HCT116 (cell line): ENCODE results near the gene DLG2. TPM values are rescaled to one million over a fixed set of nuclear protein-coding genes. Genes with fewer than 3 reads are reported as not detected.

Source experiments
- ATAC-seq: fragments of 200-7000 bp; cut with Tn5 transposase; 2 replicates; pipeline ENCODE4 v1.9.1; 2020; ENCODE audit warnings: mild to moderate bottlenecking, moderate library complexity
- BruUV-seq: library from RNA; stranded (reverse); fragments of 400-500 nt; replicated peaks from 2 replicates; lab custom pipeline; 2021; lab: Mats Ljungman, UMichigan
- CTCF ChIA-PET: fragments of 300-600 bp; sonication (Branson Sonifier 250); formaldehyde crosslinking; loops from one replicate; lab custom pipeline; 2021; ENCODE audit warnings: antibody characterized with exemption; lab: Charles Lee
- POLR2A ChIA-PET: fragments of 300-600, 350-600 bp; sonication (Branson Sonifier 250); formaldehyde crosslinking; loops from one replicate; lab custom pipeline; 2021; ENCODE audit warnings: antibody characterized with exemption; lab: Charles Lee
- RAD21 ChIA-PET, 2 experiments: fragments of 300-600 bp; sonication (Branson Sonifier 250); formaldehyde crosslinking; loops; one replicate each; lab custom pipeline; 2023; ENCODE audit warnings: low total read pairs in 2 of 2; ENCODE audit not compliant: uncharacterized antibody in 2 of 2, unreplicated experiment in 2 of 2, low non-redundant PET in 1 of 2; lab: Charles Lee
- DNase-seq: peaks from one replicate; pipeline ENCODE4 v3.0.0-alpha.2; 2010; ENCODE audit warnings: low read depth, low spot score
- H2AFZ ChIP-seq: fragments of 200-600 bp; shearing (Covaris generic), sonication (generic); 2 replicates; pipeline ENCODE4 v1.6.1; 2017; ENCODE audit warnings: low read depth, mixed run types, mixed read lengths, antibody characterized with exemption, low read length; ENCODE audit not compliant: poor library complexity, severe bottlenecking
- H3K27ac ChIP-seq: 2 replicates; pipeline ENCODE4 v1.5.1; 2012; ENCODE audit warnings: low read depth, low read length
- H3K27me3 ChIP-seq: fragments of 200-600 bp; sonication (generic); 2 replicates; pipeline ENCODE4 v1.6.1; 2016; ENCODE audit warnings: mixed run types, low read length, mixed read lengths; ENCODE audit not compliant: insufficient read depth
- H3K36me3 ChIP-seq, 2 experiments: fragments of 200-500 bp in 1 of 2; fragments of 200-600 bp in 1 of 2; sonication (Bioruptor generic) in 1 of 2; sonication (generic) in 1 of 2; 2 replicates each; pipeline versions ENCODE4 v1.5.1 to v1.6.1; 2014 to 2016; ENCODE audit warnings: low read length in 2 of 2, inconsistent platforms in 1 of 2, mixed read lengths in 1 of 2, mixed run types in 1 of 2; ENCODE audit not compliant: insufficient read depth in 2 of 2, control insufficient read depth in 1 of 2
- H3K4me1 ChIP-seq, 2 experiments: fragments of 200-600 bp in 1 of 2; sonication (generic) in 1 of 2; 2 replicates each; pipeline versions ENCODE4 v1.5.1 to v1.6.1; 2012 to 2017; ENCODE audit warnings: low read length in 2 of 2, inconsistent platforms in 1 of 2, mild to moderate bottlenecking in 1 of 2, mixed read lengths in 1 of 2, mixed run types in 1 of 2, moderate library complexity in 1 of 2; ENCODE audit not compliant: insufficient read depth in 2 of 2, control insufficient read depth in 1 of 2
- H3K4me2 ChIP-seq: fragments of 200-600 bp; sonication (generic); 2 replicates; pipeline ENCODE4 v1.6.1; 2017; ENCODE audit warnings: mixed run types, low read length, mixed read lengths
- H3K4me3 ChIP-seq, 2 experiments: fragments of 200-600 bp in 1 of 2; sonication (generic) in 1 of 2; replicated peaks in 1 of 2; 2 replicates each; pipeline ENCODE4 v1.5.1; 2011 to 2016; ENCODE audit warnings: low read length in 2 of 2, control low read depth in 1 of 2, low read depth in 1 of 2, mild to moderate bottlenecking in 1 of 2, mixed read lengths in 1 of 2, mixed run types in 1 of 2
- H3K79me2 ChIP-seq: fragments of 200-600 bp; sonication (generic); 2 replicates; pipeline ENCODE4 v1.6.1; 2017; ENCODE audit warnings: mild to moderate bottlenecking, mixed run types, low read length, moderate library complexity, mixed read lengths; ENCODE audit not compliant: insufficient read depth
- H3K9ac ChIP-seq: fragments of 200-600 bp; sonication (generic); 2 replicates; pipeline ENCODE4 v1.6.1; 2016; ENCODE audit warnings: low read length, mixed read lengths
- H3K9me2 ChIP-seq: fragments of 200-600 bp; sonication (generic), shearing (Covaris generic); 2 replicates; pipeline ENCODE4 v1.6.1; 2017; ENCODE audit warnings: mixed run types, mild to moderate bottlenecking, moderate library complexity; ENCODE audit not compliant: insufficient read depth
- H3K9me3 ChIP-seq, 2 experiments: fragments of 200-500 bp in 1 of 2; fragments of 200-600 bp in 1 of 2; sonication (Bioruptor generic) in 1 of 2; sonication (generic) in 1 of 2; 2 replicates each; pipeline ENCODE4 v1.6.1; 2014 to 2017; ENCODE audit warnings: low read length in 2 of 2, mixed read lengths in 2 of 2, inconsistent platforms in 1 of 2, low read depth in 1 of 2, mild to moderate bottlenecking in 1 of 2, mixed run types in 1 of 2, moderate library complexity in 1 of 2; ENCODE audit not compliant: control insufficient read depth in 1 of 2, insufficient read depth in 1 of 2
- H4K20me1 ChIP-seq: fragments of 200-600 bp; sonication (generic), shearing (Covaris generic); 2 replicates; pipeline ENCODE4 v1.6.1; 2017; ENCODE audit warnings: mixed run types, mild to moderate bottlenecking, moderate library complexity; ENCODE audit not compliant: insufficient read depth
- CEBPB ChIP-seq: IDR thresholded peaks from 2 replicates; pipeline ENCODE4 v1.6.1; 2012; ENCODE audit warnings: low read depth
- EGR1 ChIP-seq: IDR thresholded peaks from 2 replicates; pipeline ENCODE4 v1.6.1; 2012; ENCODE audit warnings: low read depth
- EZH2 ChIP-seq: fragments of 200-600 bp; sonication (generic); IDR thresholded peaks from 2 replicates; pipeline ENCODE4 v1.6.1; 2017; ENCODE audit warnings: antibody characterized with exemption, mixed run types
- JUND ChIP-seq: IDR thresholded peaks from 2 replicates; pipeline ENCODE4 v1.6.1; 2012
- SIN3A ChIP-seq: IDR thresholded peaks from 2 replicates; pipeline ENCODE4 v1.6.1; 2012; ENCODE audit warnings: low read depth
- SP1 ChIP-seq: IDR thresholded peaks from 2 replicates; pipeline ENCODE4 v1.6.1; 2012; ENCODE audit warnings: low read depth
- YY1 ChIP-seq: IDR thresholded peaks from 2 replicates; pipeline ENCODE4 v1.6.1; 2011; ENCODE audit warnings: low read length, low read depth, moderate library complexity, mild to moderate bottlenecking; ENCODE audit not compliant: insufficient replicate concordance; ENCODE audit errors: extremely low read depth
- ZFX ChIP-seq: fragments of 450-650 bp; IDR thresholded peaks from 2 replicates; pipeline ENCODE4 v1.6.1; 2017
- ZNF274 ChIP-seq: fragments of 200-500 bp; sonication (Bioruptor generic); IDR thresholded peaks from 2 replicates; pipeline ENCODE4 v1.6.1; 2014; ENCODE audit warnings: mild to moderate bottlenecking, low read depth, low read length, inconsistent platforms
- intact Hi-C: fragments of 100-400 bp; cut with micrococcal nuclease; formaldehyde crosslinking; loops from 2 replicates; pipeline ENCODE4 v1.10.0; 2022
- total RNA-seq: library from RNA; stranded (reverse); gene quantifications from one replicate; pipeline ENCODE4 v1.2.1, GENCODE V29; 2021; ENCODE audit not compliant: unreplicated experiment
- TF ChIP-seq, protein P1 (sequence below): IDR thresholded peaks from 2 replicates; pipeline ENCODE4 v1.6.1; 2012
- TF ChIP-seq, protein P2 (sequence below): IDR thresholded peaks from 2 replicates; pipeline ENCODE4 v1.6.1; 2012; ENCODE audit warnings: low read depth
- TF ChIP-seq, protein P3 (sequence below), 3 experiments: fragments of 200-600 bp in 1 of 3; sonication (generic) in 1 of 3; IDR thresholded peaks in 2 of 3; conservative IDR thresholded peaks in 1 of 3; 2 replicates each; pipeline ENCODE4 v1.5.1; 2012 to 2017; ENCODE audit warnings: low read depth in 2 of 3, low read length in 2 of 3, antibody characterized with exemption in 1 of 3, borderline replicate concordance in 1 of 3, control low read depth in 1 of 3, mild to moderate bottlenecking in 1 of 3, mixed read lengths in 1 of 3, mixed run types in 1 of 3, moderate library complexity in 1 of 3; ENCODE audit not compliant: insufficient read depth in 1 of 3

DLG2 gene
- total RNA-seq, 1 experiment from 2014 or later: 2.4 TPM

DNA sequence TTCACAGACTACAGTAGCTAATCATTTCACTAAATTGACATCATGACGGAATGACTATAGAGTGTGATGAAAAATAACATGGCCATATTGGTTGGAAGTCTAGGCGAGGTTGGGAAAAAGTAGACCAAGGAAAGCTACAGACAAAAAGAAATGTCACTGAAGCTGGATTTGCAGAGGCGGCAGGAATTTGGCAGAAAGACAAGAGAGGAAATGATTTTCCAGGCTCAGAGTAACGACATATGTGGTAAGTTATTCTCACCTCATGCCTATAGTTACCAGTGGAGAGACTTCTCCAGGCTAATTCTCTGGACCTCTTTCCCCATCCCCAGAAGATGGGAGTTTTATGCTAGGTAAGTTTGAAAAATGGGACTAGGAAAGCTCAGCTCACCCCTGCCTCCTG lies 1335.1 kb downstream of the DLG2 start:
- DNase-seq (no peak), ATAC-seq (no peak)
- no TSS peak for BruUV-seq
- Histone ChIP-seq H3K79me2 (no peaks in the 10 kb centered on the region), H3K36me3 (no peaks in the 10 kb centered on the region), H3K4me1 (no peaks in the 10 kb centered on the region), H3K9me3 (no peaks in the 10 kb centered on the region; a peak in 1 of 4 replicates), H3K9ac (no peak overlapping the region), H3K4me3 (no peak overlapping the region), H3K27me3 (0 out of 2 replicates have a peak, but pooled peaks cover 3% of the 10 kb centered on the region), H3K27ac (no peak overlapping the region), H2AFZ (no peak overlapping the region), H3K4me2 (no peak overlapping the region), H4K20me1 (no peaks in the 10 kb centered on the region), H3K9me2 (no peaks in the 10 kb centered on the region)
- ChIA-PET POLR2A (no interaction called here), CTCF (no interaction called here), RAD21 (no interaction called here)
- TF ChIP-seq, protein P1, sequence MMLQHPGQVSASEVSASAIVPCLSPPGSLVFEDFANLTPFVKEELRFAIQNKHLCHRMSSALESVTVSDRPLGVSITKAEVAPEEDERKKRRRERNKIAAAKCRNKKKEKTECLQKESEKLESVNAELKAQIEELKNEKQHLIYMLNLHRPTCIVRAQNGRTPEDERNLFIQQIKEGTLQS: no peak
- TF ChIP-seq, protein P2, sequence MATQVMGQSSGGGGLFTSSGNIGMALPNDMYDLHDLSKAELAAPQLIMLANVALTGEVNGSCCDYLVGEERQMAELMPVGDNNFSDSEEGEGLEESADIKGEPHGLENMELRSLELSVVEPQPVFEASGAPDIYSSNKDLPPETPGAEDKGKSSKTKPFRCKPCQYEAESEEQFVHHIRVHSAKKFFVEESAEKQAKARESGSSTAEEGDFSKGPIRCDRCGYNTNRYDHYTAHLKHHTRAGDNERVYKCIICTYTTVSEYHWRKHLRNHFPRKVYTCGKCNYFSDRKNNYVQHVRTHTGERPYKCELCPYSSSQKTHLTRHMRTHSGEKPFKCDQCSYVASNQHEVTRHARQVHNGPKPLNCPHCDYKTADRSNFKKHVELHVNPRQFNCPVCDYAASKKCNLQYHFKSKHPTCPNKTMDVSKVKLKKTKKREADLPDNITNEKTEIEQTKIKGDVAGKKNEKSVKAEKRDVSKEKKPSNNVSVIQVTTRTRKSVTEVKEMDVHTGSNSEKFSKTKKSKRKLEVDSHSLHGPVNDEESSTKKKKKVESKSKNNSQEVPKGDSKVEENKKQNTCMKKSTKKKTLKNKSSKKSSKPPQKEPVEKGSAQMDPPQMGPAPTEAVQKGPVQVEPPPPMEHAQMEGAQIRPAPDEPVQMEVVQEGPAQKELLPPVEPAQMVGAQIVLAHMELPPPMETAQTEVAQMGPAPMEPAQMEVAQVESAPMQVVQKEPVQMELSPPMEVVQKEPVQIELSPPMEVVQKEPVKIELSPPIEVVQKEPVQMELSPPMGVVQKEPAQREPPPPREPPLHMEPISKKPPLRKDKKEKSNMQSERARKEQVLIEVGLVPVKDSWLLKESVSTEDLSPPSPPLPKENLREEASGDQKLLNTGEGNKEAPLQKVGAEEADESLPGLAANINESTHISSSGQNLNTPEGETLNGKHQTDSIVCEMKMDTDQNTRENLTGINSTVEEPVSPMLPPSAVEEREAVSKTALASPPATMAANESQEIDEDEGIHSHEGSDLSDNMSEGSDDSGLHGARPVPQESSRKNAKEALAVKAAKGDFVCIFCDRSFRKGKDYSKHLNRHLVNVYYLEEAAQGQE: no peak
- TF ChIP-seq ZFX: no peak
- TF ChIP-seq EGR1: no peak
- intact Hi-C loops: no loop called here

DNA sequence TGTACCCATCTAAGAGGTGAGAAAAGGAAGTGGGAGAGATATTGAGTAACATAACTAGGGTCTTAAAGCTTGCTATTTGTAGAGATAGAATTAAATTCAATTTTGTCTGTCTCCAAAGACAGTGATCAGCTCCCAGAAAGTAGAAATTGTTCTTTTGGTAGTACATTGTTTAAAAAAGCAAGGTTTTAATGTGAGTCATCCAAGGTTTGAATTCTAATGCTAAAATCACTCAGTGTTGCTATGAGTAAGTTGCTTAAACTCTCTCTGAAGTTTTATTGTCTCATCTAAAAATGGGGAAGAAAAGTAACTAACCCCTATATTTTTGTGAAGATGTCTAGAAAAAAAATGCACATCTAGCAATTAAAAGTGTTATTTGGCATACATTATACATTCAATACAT lies 1336.5 kb downstream of the DLG2 start:
- POLR2A ChIA-PET: no interaction called here

More for the DNA sequence above, 1336.5 kb downstream of the DLG2 start:
- ATAC-seq (no peak), DNase-seq (no peak)
- RAD21 ChIA-PET: no interaction called here
- intact Hi-C loops: no loop called here
- Histone ChIP-seq H3K79me2 (no peaks in the 10 kb centered on the region), H3K4me1 (no peaks in the 10 kb centered on the region), H4K20me1 (no peaks in the 10 kb centered on the region), H3K4me2 (no peak overlapping the region), H3K27ac (no peak overlapping the region), H2AFZ (no peak overlapping the region), H3K27me3 (0 out of 2 replicates have a peak, but pooled peaks cover under 1% of the 10 kb centered on the region), H3K4me3 (no peak overlapping the region), H3K9me3 (no peaks in the 10 kb centered on the region; a peak in 1 of 4 replicates), H3K9me2 (no peaks in the 10 kb centered on the region), H3K9ac (no peak overlapping the region), H3K36me3 (no peaks in the 10 kb centered on the region)
- TF ChIP-seq ZNF274 (no peak), SP1 (no peak), CEBPB (no peak), SIN3A (no peak), JUND (no peak), EZH2 (no peak), YY1 (no peak)
- TF ChIP-seq, protein P3, sequence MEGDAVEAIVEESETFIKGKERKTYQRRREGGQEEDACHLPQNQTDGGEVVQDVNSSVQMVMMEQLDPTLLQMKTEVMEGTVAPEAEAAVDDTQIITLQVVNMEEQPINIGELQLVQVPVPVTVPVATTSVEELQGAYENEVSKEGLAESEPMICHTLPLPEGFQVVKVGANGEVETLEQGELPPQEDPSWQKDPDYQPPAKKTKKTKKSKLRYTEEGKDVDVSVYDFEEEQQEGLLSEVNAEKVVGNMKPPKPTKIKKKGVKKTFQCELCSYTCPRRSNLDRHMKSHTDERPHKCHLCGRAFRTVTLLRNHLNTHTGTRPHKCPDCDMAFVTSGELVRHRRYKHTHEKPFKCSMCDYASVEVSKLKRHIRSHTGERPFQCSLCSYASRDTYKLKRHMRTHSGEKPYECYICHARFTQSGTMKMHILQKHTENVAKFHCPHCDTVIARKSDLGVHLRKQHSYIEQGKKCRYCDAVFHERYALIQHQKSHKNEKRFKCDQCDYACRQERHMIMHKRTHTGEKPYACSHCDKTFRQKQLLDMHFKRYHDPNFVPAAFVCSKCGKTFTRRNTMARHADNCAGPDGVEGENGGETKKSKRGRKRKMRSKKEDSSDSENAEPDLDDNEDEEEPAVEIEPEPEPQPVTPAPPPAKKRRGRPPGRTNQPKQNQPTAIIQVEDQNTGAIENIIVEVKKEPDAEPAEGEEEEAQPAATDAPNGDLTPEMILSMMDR (IDR thresholded peaks at IDR 0.05 in 2 of 3, conservative IDR thresholded peaks at IDR 0.05 in 1 of 3; ENCODE audit: borderline replicate concordance in 1 of 3, insufficient read depth in 1 of 3, low read depth in 2 of 3, low read length in 2 of 3): no peak
- CTCF ChIA-PET: no interaction called here
- BruUV-seq: no TSS peak
